Activated B cell treated with CpG ODN at 0.5 μM for 24 hours (primary cell): ENCODE data around the gene NSD1. TPM values are rescaled to one million over a fixed set of nuclear protein-coding genes. Genes with fewer than 3 reads are reported as not detected.
A peak's percentile ranks its signal among the peaks of the same experiment; 100 is the strongest.

ENCODE experiments used
- ATAC-seq: fragments of 200-7000 bp; cut with Tn5 transposase; one replicate; pipeline ENCODE4 v1.10.0; 2021; ENCODE audit warnings: low read depth, mild to moderate bottlenecking, moderate library complexity
- CTCF ChIA-PET: fragments of 350-600 bp; sonication (Branson Sonifier 250); formaldehyde crosslinking; loops from one replicate; lab custom pipeline; 2021; ENCODE audit warnings: antibody characterized with exemption; lab: Charles Lee
- POLR2A ChIA-PET: fragments of 350-600 bp; sonication (Branson Sonifier 250); formaldehyde crosslinking; loops from one replicate; lab custom pipeline; 2021; ENCODE audit warnings: antibody characterized with exemption; lab: Charles Lee
- DNase-seq: peaks from one replicate; pipeline ENCODE4 v3.0.0; 2022
- H3K27ac Mint-ChIP-seq: one replicate; pipeline ENCODE4 v1.8.0; 2020; ENCODE audit warnings: mixed read lengths
- H3K27me3 Mint-ChIP-seq: one replicate; pipeline ENCODE4 v1.8.0; 2021; ENCODE audit warnings: mixed read lengths
- H3K36me3 Mint-ChIP-seq: one replicate; pipeline ENCODE4 v1.8.0; 2021; ENCODE audit warnings: low read depth, mixed read lengths
- H3K4me1 Mint-ChIP-seq: one replicate; pipeline ENCODE4 v1.8.0; 2021; ENCODE audit warnings: mixed read lengths
- H3K4me3 Mint-ChIP-seq: one replicate; pipeline ENCODE4 v1.8.0; 2020; ENCODE audit warnings: mild to moderate bottlenecking, mixed read lengths
- H3K9me3 Mint-ChIP-seq: one replicate; pipeline ENCODE4 v1.8.0; 2020; ENCODE audit warnings: mixed read lengths
- CTCF ChIP-seq: fragments of 200-600 bp; IDR thresholded peaks from one replicate; pipeline ENCODE4 v1.8.0; 2022; ENCODE audit warnings: antibody characterized with exemption, mild to moderate bottlenecking
- intact Hi-C: fragments of 100-400 bp; cut with micrococcal nuclease; formaldehyde crosslinking; loops from one replicate; pipeline ENCODE4 v1.15.1; 2024
- total RNA-seq: library from RNA; stranded (reverse); gene quantifications from 2 replicates; pipeline ENCODE4 v1.2.3, GENCODE V29; 2022

Gene NSD1
- total RNA-seq, 1 donor from 2014 or later: 108 TPM

DNA sequence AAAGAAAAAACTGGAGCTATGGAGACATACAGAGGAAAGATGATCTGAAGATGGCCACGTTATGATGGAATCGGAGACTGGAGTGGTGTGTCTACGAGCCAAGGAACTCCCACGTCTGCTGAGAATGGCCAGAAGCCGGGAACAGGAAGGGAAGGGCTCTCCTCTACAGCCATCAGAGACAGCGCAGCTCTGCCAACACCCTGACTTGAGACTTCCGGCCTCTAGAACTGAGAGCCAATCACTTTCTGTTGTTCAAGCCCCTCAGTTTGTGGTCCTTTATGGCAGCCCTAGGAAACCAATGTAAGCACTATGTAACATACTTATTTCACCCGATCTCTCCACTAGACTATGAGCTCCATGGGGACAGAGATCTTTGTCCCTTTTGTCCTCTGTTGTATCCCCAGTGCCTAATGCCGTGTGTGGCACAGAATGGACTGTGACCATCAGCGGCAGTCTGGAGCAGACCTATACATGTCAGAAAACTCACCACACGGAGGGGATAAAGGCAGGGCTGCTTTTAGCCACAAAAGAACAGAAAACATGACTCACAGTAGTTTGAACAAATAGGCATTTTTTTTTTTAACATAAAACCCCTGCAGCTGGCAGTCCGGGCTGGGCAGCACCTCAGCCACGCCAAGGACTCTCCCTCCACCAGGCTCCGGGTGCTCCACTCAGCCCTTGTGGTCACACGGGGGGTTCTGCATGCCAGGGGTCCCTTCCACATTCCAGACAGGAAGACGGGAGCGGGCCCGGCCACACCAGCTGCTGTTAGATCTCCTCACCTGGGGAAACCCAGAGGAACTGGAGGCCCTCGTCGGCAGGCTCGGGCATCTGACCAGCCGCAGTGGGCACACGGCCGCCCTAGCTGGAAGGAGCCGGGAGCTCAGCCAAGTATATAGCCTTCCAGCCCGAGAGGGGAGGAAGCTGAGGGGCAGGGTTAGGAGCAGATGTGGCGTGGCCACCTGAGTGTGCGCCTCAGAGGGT is 194.3 kb downstream of the NSD1 start:
- Mint-ChIP-seq H3K4me3 (no peak overlapping the region), H3K9me3 (no peaks in the 10 kb centered on the region), H3K27ac (peak overlapping the region; percentile 46), H3K36me3 (peaks cover 48% of the 10 kb centered on the region), H3K4me1 (peaks cover 27% of the 10 kb centered on the region), H3K27me3 (no peaks in the 10 kb centered on the region)
- no peak for TF ChIP-seq CTCF
- ATAC-seq (peak; percentile 14), DNase-seq (no peak)
- ChIA-PET POLR2A (no interaction called here), CTCF (interaction anchor here (0.6 to 1.8 kb wide), 3 partner anchors 19 to 362 kb away, joined by 3 to 6 read pairs (median 3); no protein-coding TSS in a partner anchor)
- intact Hi-C loops: no loop called here

DNA sequence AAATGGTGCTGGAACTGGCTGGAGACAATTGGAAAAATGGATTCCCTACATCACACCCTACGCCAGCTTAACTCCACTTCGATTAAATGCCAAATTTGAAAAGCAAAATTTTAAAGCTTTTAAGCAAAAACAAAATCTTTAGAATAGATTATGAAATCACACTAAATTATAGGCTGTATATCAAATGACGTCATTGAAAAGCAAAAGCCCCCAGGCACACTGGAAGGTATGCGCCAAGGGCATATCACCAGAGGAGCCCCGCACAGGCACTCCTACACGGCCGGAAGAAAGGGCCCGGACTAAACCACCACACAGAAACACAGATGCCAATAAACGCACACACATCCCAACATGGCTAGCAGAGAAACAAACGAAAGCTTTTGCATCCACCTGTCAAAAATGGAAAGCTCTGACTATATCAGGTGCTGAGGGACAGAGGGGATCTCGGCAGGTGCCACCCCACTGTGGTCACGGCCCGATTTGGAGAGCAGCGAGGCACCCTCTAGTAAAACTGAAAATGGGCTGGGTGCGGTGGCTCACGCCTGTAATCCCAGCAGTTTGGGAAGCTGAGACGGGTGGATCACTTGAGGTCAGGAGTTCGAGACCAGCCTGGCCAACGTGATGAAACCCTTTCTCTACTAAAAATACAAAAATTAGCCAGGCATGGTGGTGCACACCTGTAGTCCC is 195.1 kb downstream of the NSD1 start:
- no peak for DNase-seq
- TF ChIP-seq CTCF: no peak
- Mint-ChIP-seq H3K4me3 (no peak overlapping the region), H3K9me3 (no peaks in the 10 kb centered on the region), H3K27me3 (no peaks in the 10 kb centered on the region), H3K27ac (no peak overlapping the region), H3K4me1 (peaks cover 28% of the 10 kb centered on the region), H3K36me3 (peaks cover 55% of the 10 kb centered on the region)
- intact Hi-C loops: no loop called here
- ChIA-PET CTCF (interaction anchor here (0.6 to 1.1 kb wide), 2 partner anchors 128 to 363 kb away, joined by 3 read pairs; no protein-coding TSS in a partner anchor), POLR2A (no interaction called here)
- ATAC-seq: no peak

- Mint-ChIP-seq H3K9me3 (no peaks in the 10 kb centered on the region), H3K36me3 (peaks cover 61% of the 10 kb centered on the region), H3K27ac (no peak overlapping the region), H3K4me3 (no peak overlapping the region), H3K4me1 (peaks cover 33% of the 10 kb centered on the region), H3K27me3 (no peaks in the 10 kb centered on the region)
- DNase-seq (no peak), ATAC-seq (no peak)
- ChIA-PET CTCF (no interaction called here), POLR2A (interaction anchor here (2.7 kb wide), 1 partner anchor 21 kb away, joined by 15 read pairs; the partner anchor contains the start of gene LMAN2)
- intact Hi-C loops: no loop called here
- no peak for TF ChIP-seq CTCF
Measured at GRCh38 chr5:177329883-177330282, 196.3 kb downstream of the NSD1 start.

DNA sequence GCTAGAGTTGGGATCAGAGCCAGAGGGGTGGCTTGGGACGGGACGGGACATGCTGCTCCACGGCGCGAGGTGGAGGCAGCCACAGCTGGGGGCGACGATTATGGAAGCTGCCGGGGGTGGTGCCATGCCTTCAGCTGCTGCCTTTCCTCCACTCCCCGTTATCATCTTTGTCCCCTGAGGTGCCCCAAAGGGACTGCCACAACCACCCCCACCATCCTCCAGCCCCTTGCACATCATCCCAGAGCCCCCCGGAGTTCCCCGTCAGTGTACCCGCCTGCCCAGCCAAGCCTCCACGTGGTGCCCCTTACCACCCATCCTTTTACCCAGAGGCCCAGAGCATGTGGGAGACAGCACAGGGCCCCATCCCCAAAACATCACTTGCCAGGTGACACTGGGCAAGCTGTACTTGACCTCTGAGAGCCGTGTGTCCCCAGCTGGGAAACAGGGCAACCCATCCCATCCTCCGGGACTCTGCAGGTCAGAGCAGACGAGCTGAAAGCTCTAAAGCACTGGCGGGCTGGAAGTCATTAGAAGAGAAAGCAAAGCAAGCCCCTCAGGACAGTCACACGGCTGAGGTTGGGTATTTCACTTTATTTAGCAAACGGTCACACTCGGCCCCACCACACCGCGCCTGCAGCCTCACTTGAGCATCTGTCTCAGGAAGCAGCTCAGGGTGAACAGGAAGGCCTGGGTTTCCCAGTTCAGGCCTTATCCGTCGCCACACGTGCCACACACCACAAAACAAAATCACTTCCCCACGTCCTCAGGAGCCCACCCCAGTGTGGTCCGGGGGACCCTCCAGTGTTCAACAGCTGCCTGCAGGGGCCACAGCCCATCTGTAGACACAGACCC is 197.6 kb downstream of the NSD1 start:
- peaks cover 33% of the 10 kb centered on the region for H3K4me1 Mint-ChIP-seq
- TF ChIP-seq CTCF: no peak
- POLR2A ChIA-PET: interaction anchor here (0.5 to 2.7 kb wide), 3 partner anchors 10 to 20 kb away, joined by 3 to 15 read pairs (median 4); partner anchors contain the start of gene LMAN2
- CTCF ChIA-PET: interaction anchor here (0.6 to 1.1 kb wide), 2 partner anchors 20 to 38 kb away, joined by 3 to 4 read pairs; partner anchors contain the start of gene LMAN2
- H3K9me3 Mint-ChIP-seq: no peaks in the 10 kb centered on the region
- no peak for DNase-seq
- peak overlapping the region; percentile 24 for H3K4me3 Mint-ChIP-seq
- H3K27ac Mint-ChIP-seq: peak overlapping the region; percentile 75
- H3K36me3 Mint-ChIP-seq: peaks cover 68% of the 10 kb centered on the region
- intact Hi-C loops: no loop called here
- H3K27me3 Mint-ChIP-seq: no peaks in the 10 kb centered on the region
- peak; percentile 41 for ATAC-seq
